ENCODE measurements around the gene HOXB5. TPM values are rescaled to one million over a fixed set of nuclear protein-coding genes. Genes with fewer than 3 reads are reported as not detected.

Gene HOXB5
- total RNA-seq, 1 experiment from 2014 or later: 19.8 TPM

DNA sequence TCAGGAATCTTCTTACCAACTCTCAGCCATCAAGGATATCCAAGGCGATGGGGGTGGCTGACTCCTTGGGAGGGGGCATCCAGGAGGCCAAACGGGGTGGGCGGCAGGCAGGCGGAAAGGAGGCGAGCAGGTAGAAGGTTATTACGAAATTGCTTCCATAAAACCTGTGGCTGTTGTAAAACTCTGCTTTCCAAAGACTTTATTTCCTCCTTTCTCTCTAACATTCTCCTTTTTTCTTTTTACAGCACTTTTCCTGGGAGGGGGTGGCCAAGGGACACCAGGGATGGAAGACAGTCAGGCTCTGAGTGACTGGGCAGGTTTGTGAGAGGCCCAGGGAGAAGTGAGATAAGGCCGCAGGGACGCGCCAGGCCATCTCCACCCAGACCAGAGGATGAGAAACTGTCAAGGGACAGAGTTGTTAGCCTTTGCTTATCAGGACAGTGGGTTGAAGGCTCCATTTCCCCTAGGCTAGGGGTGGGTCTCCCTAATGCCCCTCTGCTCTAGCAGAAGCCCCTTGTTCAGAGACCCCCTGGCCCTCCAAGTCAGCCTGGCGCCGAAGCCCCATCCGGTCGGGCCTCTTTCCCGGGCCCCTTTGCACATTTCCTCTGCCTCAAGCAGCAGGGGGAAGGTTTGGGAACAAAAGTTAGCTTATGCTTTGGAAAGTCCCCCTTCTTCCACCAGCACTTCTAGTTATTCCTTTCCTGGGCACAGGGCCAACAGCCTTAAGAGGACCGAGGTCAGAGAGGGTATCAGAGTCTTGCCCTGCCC is 37.5 kb upstream of the HOXB5 start:
- ChIA-PET RAD21 (ENCODE audit: low non-redundant PET in 1 of 2, low total read pairs in 2 of 2, uncharacterized antibody in 2 of 2, unreplicated experiment in 2 of 2) (no interaction called here), POLR2A (no interaction called here), CTCF (interaction anchor here (0.8 to 1.2 kb wide), 2 partner anchors 9 to 40 kb away, joined by 3 read pairs; no protein-coding TSS in a partner anchor)
- Histone ChIP-seq H4K20me1 (ENCODE audit: insufficient read depth) (no peaks in the 10 kb centered on the region), H3K9ac (ENCODE audit: low read length) (no peak overlapping the region), H3K27me3 (ENCODE audit: insufficient read depth, low read length) (no peaks in the 10 kb centered on the region), H3K36me3 (ENCODE audit: control insufficient read depth in 1 of 2, insufficient read depth in 2 of 2, low read length in 2 of 2) (peaks cover 11 to 18% of the 10 kb centered on the region in 2 experiments; a peak in 3 of 4 replicates), H3K27ac (ENCODE audit: low read depth, low read length) (no peak overlapping the region), H3K4me1 (ENCODE audit: control insufficient read depth in 1 of 2, insufficient read depth in 2 of 2, low read length in 2 of 2) (peaks cover 10 to 14% of the 10 kb centered on the region in 2 experiments), H2AFZ (ENCODE audit: low read depth, low read length, poor library complexity, severe bottlenecking) (no peak overlapping the region), H3K9me2 (ENCODE audit: insufficient read depth) (no peaks in the 10 kb centered on the region), H3K4me3 (replicated peaks in 1 of 2; ENCODE audit: low read depth in 1 of 2, low read length in 2 of 2) (no peak overlapping the region), H3K9me3 (ENCODE audit: control insufficient read depth in 1 of 2, insufficient read depth in 1 of 2, low read depth in 1 of 2, low read length in 2 of 2) (no peaks in the 10 kb centered on the region), H3K79me2 (ENCODE audit: insufficient read depth, low read length) (peaks cover 7% of the 10 kb centered on the region; the same call in 1 of the 2 replicates), H3K4me2 (ENCODE audit: low read length) (no peak overlapping the region)
- TF ChIP-seq, protein P1, sequence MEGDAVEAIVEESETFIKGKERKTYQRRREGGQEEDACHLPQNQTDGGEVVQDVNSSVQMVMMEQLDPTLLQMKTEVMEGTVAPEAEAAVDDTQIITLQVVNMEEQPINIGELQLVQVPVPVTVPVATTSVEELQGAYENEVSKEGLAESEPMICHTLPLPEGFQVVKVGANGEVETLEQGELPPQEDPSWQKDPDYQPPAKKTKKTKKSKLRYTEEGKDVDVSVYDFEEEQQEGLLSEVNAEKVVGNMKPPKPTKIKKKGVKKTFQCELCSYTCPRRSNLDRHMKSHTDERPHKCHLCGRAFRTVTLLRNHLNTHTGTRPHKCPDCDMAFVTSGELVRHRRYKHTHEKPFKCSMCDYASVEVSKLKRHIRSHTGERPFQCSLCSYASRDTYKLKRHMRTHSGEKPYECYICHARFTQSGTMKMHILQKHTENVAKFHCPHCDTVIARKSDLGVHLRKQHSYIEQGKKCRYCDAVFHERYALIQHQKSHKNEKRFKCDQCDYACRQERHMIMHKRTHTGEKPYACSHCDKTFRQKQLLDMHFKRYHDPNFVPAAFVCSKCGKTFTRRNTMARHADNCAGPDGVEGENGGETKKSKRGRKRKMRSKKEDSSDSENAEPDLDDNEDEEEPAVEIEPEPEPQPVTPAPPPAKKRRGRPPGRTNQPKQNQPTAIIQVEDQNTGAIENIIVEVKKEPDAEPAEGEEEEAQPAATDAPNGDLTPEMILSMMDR (IDR thresholded peaks at IDR 0.05 in 2 of 3, conservative IDR thresholded peaks at IDR 0.05 in 1 of 3; ENCODE audit: borderline replicate concordance in 1 of 3, insufficient read depth in 1 of 3, low read depth in 2 of 3, low read length in 2 of 3): no peak
- TF ChIP-seq JUND (IDR thresholded peaks at IDR 0.05) (no peak), SIN3A (IDR thresholded peaks at IDR 0.05; ENCODE audit: low read depth) (no peak), RAD21 (IDR thresholded peaks at IDR 0.05; ENCODE audit: low read depth) (no peak), EZH2phosphoT487 (IDR thresholded peaks at IDR 0.05; ENCODE audit: borderline replicate concordance) (no peak), SRF (IDR thresholded peaks at IDR 0.05; ENCODE audit: low read depth) (no peak), YY1 (IDR thresholded peaks at IDR 0.05; ENCODE audit: extremely low read depth, insufficient replicate concordance, low read depth, low read length) (no peak), FOSL1 (IDR thresholded peaks at IDR 0.05; ENCODE audit: low read depth) (no peak), CEBPB (IDR thresholded peaks at IDR 0.05; ENCODE audit: low read depth) (no peak)
- TF ChIP-seq, protein P2, sequence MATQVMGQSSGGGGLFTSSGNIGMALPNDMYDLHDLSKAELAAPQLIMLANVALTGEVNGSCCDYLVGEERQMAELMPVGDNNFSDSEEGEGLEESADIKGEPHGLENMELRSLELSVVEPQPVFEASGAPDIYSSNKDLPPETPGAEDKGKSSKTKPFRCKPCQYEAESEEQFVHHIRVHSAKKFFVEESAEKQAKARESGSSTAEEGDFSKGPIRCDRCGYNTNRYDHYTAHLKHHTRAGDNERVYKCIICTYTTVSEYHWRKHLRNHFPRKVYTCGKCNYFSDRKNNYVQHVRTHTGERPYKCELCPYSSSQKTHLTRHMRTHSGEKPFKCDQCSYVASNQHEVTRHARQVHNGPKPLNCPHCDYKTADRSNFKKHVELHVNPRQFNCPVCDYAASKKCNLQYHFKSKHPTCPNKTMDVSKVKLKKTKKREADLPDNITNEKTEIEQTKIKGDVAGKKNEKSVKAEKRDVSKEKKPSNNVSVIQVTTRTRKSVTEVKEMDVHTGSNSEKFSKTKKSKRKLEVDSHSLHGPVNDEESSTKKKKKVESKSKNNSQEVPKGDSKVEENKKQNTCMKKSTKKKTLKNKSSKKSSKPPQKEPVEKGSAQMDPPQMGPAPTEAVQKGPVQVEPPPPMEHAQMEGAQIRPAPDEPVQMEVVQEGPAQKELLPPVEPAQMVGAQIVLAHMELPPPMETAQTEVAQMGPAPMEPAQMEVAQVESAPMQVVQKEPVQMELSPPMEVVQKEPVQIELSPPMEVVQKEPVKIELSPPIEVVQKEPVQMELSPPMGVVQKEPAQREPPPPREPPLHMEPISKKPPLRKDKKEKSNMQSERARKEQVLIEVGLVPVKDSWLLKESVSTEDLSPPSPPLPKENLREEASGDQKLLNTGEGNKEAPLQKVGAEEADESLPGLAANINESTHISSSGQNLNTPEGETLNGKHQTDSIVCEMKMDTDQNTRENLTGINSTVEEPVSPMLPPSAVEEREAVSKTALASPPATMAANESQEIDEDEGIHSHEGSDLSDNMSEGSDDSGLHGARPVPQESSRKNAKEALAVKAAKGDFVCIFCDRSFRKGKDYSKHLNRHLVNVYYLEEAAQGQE (IDR thresholded peaks at IDR 0.05; ENCODE audit: low read depth): no peak
- TF ChIP-seq, protein P3, sequence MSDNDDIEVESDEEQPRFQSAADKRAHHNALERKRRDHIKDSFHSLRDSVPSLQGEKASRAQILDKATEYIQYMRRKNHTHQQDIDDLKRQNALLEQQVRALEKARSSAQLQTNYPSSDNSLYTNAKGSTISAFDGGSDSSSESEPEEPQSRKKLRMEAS (IDR thresholded peaks at IDR 0.05): no peak
- ATAC-seq (no peak), DNase-seq (ENCODE audit: low read depth, low spot score) (no peak)
- no TSS peak for BruUV-seq (replicated peaks)
- intact Hi-C loops (cut with micrococcal nuclease): no loop called here

Measured in HCT116 (cell line).